Nephron progenitor cell (in vitro differentiated cells): Measurements from ENCODE around the gene DSTN.

Source experiments
- DNase-seq: peaks from one replicate; pipeline ENCODE4 v3.0.0; 2021
- H3K27ac Mint-ChIP-seq: 2 replicates; pipeline ENCODE4 v1.8.0; 2021; ENCODE audit warnings: mild to moderate bottlenecking, moderate library complexity, mixed read lengths
- H3K27me3 Mint-ChIP-seq: 2 replicates; pipeline ENCODE4 v1.8.0; 2021; ENCODE audit warnings: mild to moderate bottlenecking, low read depth, mixed read lengths; ENCODE audit not compliant: poor library complexity
- H3K36me3 Mint-ChIP-seq: 2 replicates; pipeline ENCODE4 v1.8.0; 2021; ENCODE audit warnings: low read depth, mixed read lengths
- H3K4me1 Mint-ChIP-seq: 2 replicates; pipeline ENCODE4 v1.8.0; 2021; ENCODE audit warnings: mixed read lengths
- H3K4me3 Mint-ChIP-seq: 2 replicates; pipeline ENCODE4 v1.8.0; 2021; ENCODE audit warnings: mild to moderate bottlenecking, moderate library complexity, mixed read lengths
- H3K9me3 Mint-ChIP-seq: 2 replicates; pipeline ENCODE4 v1.8.0; 2021; ENCODE audit warnings: mild to moderate bottlenecking, moderate library complexity, mixed read lengths
- TF ChIP-seq, protein P1 (sequence below): fragments of 200-600 bp; sonication (generic); IDR thresholded peaks from 2 replicates; pipeline ENCODE4 v1.5.0; 2021; ENCODE audit warnings: antibody characterized with exemption

Gene DSTN

DNA sequence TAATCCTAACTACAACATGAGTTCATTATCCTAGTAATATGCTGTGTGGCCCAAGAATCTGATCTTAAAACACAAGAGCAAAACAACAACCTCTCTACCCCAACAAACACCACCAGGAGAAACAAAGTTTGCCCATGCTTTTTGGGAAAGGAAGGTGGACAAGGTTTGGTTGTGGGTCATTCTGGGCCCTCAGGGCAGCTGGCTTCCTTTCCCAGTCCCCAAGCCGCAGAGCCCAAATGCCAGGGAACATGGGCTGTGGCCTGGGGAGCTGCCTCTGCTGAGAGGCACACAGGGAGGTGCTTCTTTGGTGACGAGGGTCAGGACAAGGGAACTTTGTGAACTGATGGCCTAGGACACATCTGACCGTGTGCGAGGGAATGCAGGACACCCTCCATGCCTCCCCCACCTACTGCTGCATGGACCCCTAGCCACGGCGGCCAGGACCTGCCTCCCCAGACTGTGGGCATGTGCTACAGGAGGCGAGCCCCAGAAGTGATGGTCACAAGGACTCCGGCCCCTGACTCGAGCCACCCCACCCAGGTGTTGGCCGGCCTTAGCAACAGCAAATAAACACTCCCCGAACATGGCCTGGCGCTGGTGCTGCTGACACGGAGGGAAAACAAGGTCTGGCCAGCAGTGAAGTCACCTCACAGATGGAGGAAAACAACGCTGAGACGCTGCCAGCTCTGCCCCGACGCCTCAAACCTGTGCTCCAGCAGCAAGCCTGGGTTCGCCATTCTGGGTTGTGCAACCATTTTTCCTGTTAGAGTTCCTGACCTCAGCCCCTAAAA is 56.5 kb downstream of the DSTN start:
- peaks cover 30% of the 10 kb centered on the region for H3K4me1 Mint-ChIP-seq
- peaks cover 6% of the 10 kb centered on the region for H3K27me3 Mint-ChIP-seq
- peak overlapping the region; percentile 94 for H3K27ac Mint-ChIP-seq
- peaks cover 15% of the 10 kb centered on the region for H3K36me3 Mint-ChIP-seq
- TF ChIP-seq, protein P1, sequence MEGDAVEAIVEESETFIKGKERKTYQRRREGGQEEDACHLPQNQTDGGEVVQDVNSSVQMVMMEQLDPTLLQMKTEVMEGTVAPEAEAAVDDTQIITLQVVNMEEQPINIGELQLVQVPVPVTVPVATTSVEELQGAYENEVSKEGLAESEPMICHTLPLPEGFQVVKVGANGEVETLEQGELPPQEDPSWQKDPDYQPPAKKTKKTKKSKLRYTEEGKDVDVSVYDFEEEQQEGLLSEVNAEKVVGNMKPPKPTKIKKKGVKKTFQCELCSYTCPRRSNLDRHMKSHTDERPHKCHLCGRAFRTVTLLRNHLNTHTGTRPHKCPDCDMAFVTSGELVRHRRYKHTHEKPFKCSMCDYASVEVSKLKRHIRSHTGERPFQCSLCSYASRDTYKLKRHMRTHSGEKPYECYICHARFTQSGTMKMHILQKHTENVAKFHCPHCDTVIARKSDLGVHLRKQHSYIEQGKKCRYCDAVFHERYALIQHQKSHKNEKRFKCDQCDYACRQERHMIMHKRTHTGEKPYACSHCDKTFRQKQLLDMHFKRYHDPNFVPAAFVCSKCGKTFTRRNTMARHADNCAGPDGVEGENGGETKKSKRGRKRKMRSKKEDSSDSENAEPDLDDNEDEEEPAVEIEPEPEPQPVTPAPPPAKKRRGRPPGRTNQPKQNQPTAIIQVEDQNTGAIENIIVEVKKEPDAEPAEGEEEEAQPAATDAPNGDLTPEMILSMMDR = no peak
- no peaks in the 10 kb centered on the region for H3K9me3 Mint-ChIP-seq
- DNase-seq = no peak
- no peak overlapping the region for H3K4me3 Mint-ChIP-seq

DNA sequence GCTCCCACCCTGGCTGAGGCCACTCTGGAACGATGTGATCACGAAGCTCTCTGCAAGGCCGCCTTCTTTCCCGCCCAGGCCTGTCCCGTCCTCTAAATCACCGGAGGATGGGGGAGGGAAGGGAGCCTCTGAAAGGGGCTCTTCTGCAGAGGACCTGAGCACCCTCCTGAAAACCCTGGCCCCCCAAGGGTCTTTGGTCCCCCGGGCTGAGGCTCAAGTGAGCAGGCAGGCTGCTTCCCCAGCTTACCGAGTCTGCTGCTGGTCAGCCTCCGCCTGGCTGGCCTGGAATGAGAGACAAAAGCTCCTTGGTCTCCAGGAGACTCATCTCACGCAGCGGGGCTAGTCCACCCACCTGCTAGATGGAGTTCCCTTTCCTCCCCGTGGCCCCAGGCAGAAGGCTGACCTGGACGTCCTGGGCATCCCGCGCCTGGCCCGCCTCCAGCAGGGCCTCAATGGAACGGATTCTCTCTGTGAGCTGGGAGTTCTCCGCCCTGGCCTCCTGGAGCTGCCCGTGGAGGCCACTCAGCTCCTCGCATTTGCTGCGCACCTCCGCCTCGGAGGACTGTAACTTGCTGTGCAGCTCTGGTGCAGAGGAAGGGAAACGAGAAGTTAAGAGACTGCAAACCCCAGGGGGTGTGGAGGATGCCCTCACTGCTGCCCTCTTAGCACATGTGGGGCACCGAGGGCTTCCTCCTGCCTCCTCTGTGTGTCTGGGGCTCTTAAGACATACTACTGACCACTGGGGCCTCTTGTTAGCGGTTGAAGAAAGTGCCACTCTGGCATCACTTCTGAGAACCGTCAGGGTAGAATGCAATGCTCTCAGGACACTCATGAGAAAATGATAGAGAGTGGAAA is 57.5 kb downstream of the DSTN start:
- Mint-ChIP-seq H3K4me3 (no peak overlapping the region), H3K36me3 (peaks cover 18% of the 10 kb centered on the region), H3K9me3 (no peaks in the 10 kb centered on the region), H3K27me3 (peaks cover 6% of the 10 kb centered on the region), H3K4me1 (peaks cover 30% of the 10 kb centered on the region), H3K27ac (no peak overlapping the region)
- no peak for DNase-seq
- TF ChIP-seq, protein P1 = no peak

DNA sequence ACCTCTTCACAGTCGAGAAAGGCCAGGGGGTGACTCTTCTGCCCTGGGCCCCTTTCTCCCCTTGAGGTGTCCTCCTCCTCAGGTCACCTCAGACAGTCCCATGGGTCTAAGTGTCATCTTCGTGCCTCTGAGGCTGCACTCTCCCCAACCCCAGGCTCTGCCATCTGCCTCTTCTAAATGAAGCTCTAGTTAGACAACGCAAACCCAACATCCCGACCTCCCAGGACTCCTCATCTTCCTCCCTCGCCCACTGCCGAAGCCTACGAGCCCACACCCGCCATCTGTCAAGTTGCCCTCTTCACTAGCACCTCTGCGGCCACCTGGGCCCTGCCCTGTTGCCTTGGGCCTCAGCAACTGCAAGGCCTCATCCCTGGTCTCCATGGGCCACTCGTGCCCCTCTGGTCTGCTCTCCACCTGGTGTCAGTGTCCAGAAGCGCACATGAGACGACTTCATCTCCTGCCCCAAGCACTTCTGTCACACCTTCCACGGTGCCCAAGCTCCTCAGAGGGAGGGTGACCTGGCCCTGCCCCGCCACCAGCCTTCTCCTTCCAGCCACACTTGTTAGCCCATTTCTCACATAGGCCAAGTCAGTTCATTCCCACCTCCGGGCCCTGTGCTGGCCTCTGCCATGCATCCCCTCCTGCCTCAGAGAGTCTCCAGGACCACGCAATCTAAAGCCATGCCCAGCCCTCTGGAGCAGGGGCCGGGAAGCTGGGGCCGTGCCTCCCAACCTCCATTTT is 58.4 kb downstream of the DSTN start:
- Mint-ChIP-seq H3K4me1 (peaks cover 30% of the 10 kb centered on the region), H3K36me3 (peaks cover 21% of the 10 kb centered on the region), H3K9me3 (no peaks in the 10 kb centered on the region), H3K27me3 (peaks cover 6% of the 10 kb centered on the region), H3K4me3 (no peak overlapping the region), H3K27ac (peak overlapping the region; percentile 71)
- TF ChIP-seq, protein P1 = no peak
- DNase-seq = no peak

DNA sequence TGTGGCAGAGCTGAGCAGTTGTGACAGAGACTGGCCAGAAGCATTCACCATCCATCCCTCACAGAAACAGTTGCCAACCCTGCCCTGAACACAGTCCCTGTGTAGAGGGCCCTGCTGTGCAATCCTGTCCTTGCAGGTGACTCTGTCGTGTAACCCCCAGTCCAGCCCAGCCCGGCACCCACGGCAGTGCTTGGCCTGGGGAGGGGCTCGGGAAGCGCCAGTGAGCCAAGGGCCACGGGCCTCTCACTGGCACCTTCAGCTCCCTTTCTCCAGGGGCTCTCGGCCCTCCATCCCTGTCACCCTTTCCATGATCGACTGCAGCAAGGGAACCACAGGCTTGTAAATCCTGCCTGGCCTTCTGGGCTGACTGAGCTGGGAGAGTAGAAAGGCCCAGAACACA is 59.1 kb downstream of the DSTN start:
- Mint-ChIP-seq H3K4me1 (peaks cover 30% of the 10 kb centered on the region), H3K27ac (no peak overlapping the region)

DNA sequence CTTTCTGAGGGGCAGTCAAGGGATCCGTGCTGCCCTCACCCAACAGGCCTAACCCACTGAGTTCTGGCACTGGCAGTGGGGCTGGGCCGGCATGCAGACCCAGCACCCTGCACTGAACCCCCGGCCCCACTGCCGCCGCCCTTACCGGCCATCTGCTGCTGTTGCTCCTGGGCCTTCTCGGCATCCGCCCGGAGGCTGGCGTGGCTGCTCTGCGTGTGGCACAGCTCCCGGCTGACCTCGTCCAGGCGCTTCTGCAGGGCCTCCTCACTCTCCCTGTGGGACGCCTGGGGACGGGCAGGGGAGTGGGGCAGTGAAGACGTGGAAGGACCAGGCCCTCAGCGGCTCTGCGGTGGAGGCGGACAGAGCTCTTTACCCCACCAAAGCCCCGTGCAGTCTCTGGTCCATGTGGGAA is 59.8 kb downstream of the DSTN start:
- peaks cover 8% of the 10 kb centered on the region for H3K27me3 Mint-ChIP-seq
- H3K4me3 Mint-ChIP-seq = no peak overlapping the region
- H3K27ac Mint-ChIP-seq = no peak overlapping the region
- H3K36me3 Mint-ChIP-seq = peaks cover 25% of the 10 kb centered on the region
- no peak for DNase-seq
- TF ChIP-seq, protein P1 = no peak
- no peaks in the 10 kb centered on the region for H3K9me3 Mint-ChIP-seq
- peaks cover 31% of the 10 kb centered on the region for H3K4me1 Mint-ChIP-seq

More for the DNA sequence above, 59.1 kb downstream of the DSTN start:
- peaks cover 25% of the 10 kb centered on the region for H3K36me3 Mint-ChIP-seq
- H3K27me3 Mint-ChIP-seq = peaks cover 7% of the 10 kb centered on the region
- TF ChIP-seq, protein P1 = no peak
- no peak for DNase-seq
- no peak overlapping the region for H3K4me3 Mint-ChIP-seq
- no peaks in the 10 kb centered on the region for H3K9me3 Mint-ChIP-seq
